SH-SY5Y (cell line): ENCODE data around the gene CFAP299.

Experiments used
- GATA2 ChIP-seq: IDR thresholded peaks from 2 replicates; pipeline ENCODE4 v1.6.1; 2011; ENCODE audit warnings: mild to moderate bottlenecking, low read depth, low read length
- GATA3 ChIP-seq: IDR thresholded peaks from 2 replicates; pipeline ENCODE4 v1.6.1; 2011; ENCODE audit warnings: low read depth, mild to moderate bottlenecking, low read length, moderate library complexity

GRCh38 chr4:80331693-80332092 is 3.8 kb upstream of the CFAP299 start:
- TF ChIP-seq GATA2 (no peak), GATA3 (no peak)
